CD4-positive, alpha-beta T cell treated with Interleukin-4 for 1 hour (primary cell): ENCODE results near the gene ZSCAN30.
A peak's percentile ranks its signal among the peaks of the same experiment; 100 is the strongest.

Experiments used
- DNase-seq, 2 donors: peaks; one replicate each; pipeline ENCODE4 v3.0.0-alpha.2; 2020 to 2022

The ZSCAN30 gene

GRCh38 chr18:35290094-35290735, at the start of gene ZSCAN30:
TSS of gene ZSCAN30 (minus strand) at chr18:35290229. CDS start at chr18:35264352, 25,877 bp downstream.
- peak; percentile 97 to 98 for DNase-seq

- no peak for DNase-seq
These were observed 47.3 kb upstream of the ZSCAN30 start for GRCh38 chr18:35337286-35337685.

- DNase-seq = no peak
These were observed 45.8 kb upstream of the ZSCAN30 start for GRCh38 chr18:35335866-35336265.

- no peak for DNase-seq
These were observed 44.8 kb upstream of the ZSCAN30 start for GRCh38 chr18:35334821-35335220.

GRCh38 chr18:35334212-35334611, 44.2 kb upstream of the ZSCAN30 start:
- no peak for DNase-seq

GRCh38 chr18:35331367-35332087, 41.5 kb upstream of the ZSCAN30 start:
- no peak for DNase-seq

- DNase-seq = no peak
These were observed 38.8 kb upstream of the ZSCAN30 start for GRCh38 chr18:35328868-35329267.

GRCh38 chr18:35326695-35327387, 36.8 kb upstream of the ZSCAN30 start:
- no peak for DNase-seq

GRCh38 chr18:35324926-35325655, 35.1 kb upstream of the ZSCAN30 start:
- no peak for DNase-seq

GRCh38 chr18:35322486-35323458, 32.7 kb upstream of the ZSCAN30 start:
- no peak for DNase-seq

GRCh38 chr18:35311496-35311895, 21.5 kb upstream of the ZSCAN30 start:
- DNase-seq = no peak

- no peak for DNase-seq
These were observed 16.7 kb upstream of the ZSCAN30 start for GRCh38 chr18:35306588-35307250.

- DNase-seq = no peak
These were observed 13.6 kb upstream of the ZSCAN30 start for GRCh38 chr18:35303610-35304009.

- DNase-seq = no peak
These were observed 6.0 kb upstream of the ZSCAN30 start for GRCh38 chr18:35296060-35296459.

- DNase-seq = peak in 1 of 2 donors; percentile 1
These were observed 1.1 kb upstream of the ZSCAN30 start for GRCh38 chr18:35291166-35291565.

GRCh38 chr18:35289727-35290093, 319 bp downstream of the ZSCAN30 start:
- peak in 1 of 2 donors; percentile 39 for DNase-seq

- no peak for DNase-seq
These were observed 736 bp downstream of the ZSCAN30 start for GRCh38 chr18:35289293-35289692.

GRCh38 chr18:35284841-35285240, 5.2 kb downstream of the ZSCAN30 start:
- DNase-seq = no peak

GRCh38 chr18:35283923-35284794, 5.9 kb downstream of the ZSCAN30 start:
- DNase-seq = no peak

GRCh38 chr18:35282353-35282752, 7.7 kb downstream of the ZSCAN30 start:
- no peak for DNase-seq
